GM18499 (cell line): ENCODE data around the gene CHM.
"Not testable (repeated sequence)": the region's sequence is repeated elsewhere in the genome, so short reads cannot be mapped to it uniquely, and the experiment has no call there.

Experiments used
- ATAC-seq: cut with Tn5 transposase; IDR thresholded peaks from one replicate; pipeline ENCODE4 v1.9.1; 2021; ENCODE audit warnings: moderate number of reproducible peaks; ENCODE audit not compliant: insufficient read depth, unreplicated experiment

Gene CHM

DNA sequence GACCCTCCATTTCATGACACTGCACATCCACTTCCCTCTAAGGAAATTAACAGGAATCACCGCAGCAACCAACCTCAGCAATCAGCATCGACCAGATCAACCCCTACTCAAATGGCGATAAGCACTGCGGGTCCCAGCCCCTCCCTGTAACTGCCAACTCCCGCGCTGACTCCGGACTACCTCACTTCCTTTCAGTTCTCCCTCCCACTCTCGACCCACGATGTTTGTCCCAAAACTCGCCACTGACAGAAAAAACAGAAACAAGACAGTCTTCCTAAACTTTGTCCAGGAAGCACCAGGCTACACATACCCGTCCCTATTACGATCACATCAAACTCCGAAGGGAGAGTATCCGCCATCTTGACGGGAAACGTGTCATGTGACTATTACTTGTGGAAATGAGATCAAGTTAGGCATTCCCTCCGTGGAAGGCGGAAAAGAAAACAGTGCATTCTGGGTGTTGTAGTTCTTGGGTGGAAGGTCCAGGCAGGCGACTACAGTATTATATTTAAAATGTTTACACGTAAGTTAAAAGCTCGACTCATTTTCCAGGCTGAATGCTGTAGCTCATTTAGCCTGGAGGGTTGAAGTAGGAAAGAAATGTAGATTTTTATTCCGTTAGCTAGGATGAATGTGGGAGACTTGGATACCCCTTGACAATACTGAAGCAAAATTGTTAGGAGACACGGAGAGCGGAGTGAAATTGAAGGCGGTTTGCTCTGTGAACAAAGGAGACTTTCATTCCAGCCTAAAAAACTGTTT lies at the start of gene CHM:
Gene CHM (minus strand): TSS at position 385 of the 762 bp plus-strand sequence. CDS start 26 bp downstream, at position 359.
- peak; percentile 98 for ATAC-seq

DNA sequence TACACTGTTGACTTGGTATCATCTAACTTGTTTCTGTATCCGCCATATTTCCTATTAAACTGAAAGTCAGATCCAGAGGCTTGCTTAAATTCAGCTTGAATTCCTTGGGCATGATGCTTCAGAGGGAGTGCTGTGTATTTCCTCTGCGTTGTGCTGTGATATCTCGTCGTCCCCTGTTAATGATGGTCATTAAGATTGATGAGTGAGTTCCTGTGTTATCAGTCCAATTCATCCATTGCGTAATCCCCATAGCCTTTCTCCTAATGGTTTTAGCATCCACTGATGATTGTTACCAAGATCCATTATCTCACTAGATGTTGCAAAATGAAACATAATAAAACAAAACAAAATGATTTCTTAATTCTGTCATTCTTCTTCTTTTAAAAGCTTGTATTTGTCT lies 31.3 kb upstream of the CHM start:
- no peak for ATAC-seq

- ATAC-seq = no peak
Measured at GRCh38 chrX:86066998-86067397, 19.6 kb upstream of the CHM start.

GRCh38 chrX:86061407-86061806 lies 14.0 kb upstream of the CHM start:
- ATAC-seq = no peak

GRCh38 chrX:86051741-86052140 lies 4.4 kb upstream of the CHM start:
- ATAC-seq = no peak

GRCh38 chrX:86047936-86048280 lies 550 bp upstream of the CHM start:
- ATAC-seq = no peak

- no peak for ATAC-seq
Measured at GRCh38 chrX:86044216-86044615, 3.1 kb downstream of the CHM start.

DNA sequence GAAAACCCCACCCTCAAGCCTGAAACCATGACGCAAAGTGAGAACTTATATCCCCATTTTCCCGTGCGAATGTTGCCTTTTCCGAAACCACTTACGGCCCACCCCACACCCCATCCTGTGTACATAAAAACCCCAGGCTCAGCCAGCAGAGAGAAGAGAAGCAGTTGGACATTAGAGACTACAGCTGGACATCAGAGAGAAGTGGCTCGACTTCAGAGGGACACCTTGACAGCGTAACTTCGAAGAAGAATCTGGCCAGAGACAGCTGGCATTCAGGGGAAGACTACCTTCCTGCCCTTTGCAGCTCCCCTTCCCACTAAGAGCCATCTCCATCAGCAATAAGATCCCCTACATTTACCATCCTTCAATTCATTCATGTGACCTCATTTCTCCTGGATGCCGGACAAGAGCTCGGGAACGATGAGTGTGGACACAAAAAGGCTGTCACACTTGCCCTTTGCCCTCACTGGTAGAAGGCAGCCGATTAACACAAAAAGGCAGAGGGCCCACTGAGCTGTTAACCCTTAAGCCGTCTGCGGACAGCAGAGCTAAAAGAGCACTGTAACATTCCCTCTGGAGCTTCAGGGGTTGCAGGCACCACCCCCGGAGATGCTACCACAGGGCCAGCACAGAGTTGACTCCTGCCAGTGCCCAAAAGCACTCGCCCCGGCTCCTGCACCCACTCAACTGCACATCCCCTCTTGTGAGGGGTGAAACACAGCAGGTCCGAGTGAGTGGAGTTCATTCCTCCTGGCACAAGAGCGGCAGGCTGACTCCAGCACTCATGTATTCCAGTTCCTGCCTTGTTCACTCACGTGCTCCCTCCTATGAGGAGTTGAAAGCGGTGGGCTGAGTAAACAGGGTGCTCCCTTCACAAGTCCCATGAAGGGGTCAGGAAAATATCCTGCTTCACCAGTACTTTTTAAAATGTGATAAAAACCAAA lies 7.5 kb downstream of the CHM start:
- no peak for ATAC-seq

- ATAC-seq = no peak
Measured at GRCh38 chrX:86033385-86033784, 14.0 kb downstream of the CHM start.

DNA sequence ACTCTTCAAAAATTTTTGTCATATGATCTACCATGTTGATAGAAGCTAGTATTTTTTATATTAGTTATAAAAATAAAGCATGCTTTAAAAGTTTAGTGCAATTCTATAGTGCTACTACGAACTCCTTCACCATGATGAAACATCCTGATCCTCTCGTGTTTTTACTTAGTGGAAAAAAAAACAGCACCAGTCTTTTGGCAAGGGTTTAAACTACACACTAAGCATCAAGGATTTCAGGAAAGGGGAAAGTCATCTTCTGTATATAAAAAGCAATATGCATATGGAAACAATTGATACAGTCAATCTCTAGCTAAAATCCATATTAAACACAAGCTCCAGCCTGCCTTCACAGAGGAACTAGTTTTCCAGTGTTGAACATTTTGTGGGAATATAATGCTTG lies 18.7 kb downstream of the CHM start:
- no peak for ATAC-seq

DNA sequence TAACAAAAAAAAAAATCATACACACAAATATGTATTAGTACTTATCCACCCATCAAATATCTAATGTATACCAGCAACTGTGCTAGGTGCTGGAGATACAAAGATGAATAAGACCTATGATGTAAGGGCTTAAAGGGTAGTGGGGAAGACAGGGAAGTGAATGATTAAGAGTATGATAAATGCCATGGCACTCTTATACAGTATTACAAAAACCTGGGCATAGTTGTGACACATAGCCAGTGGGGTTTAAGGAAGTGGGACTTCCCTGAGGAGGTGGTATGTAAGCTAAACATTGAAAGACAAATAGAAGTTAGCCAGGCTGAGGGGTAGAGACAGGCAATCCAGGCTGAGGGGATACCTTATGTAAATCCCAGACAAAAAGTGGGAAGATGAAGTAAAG lies 23.5 kb downstream of the CHM start:
- ATAC-seq = no peak

GRCh38 chrX:86021652-86022289 lies 25.6 kb downstream of the CHM start:
- ATAC-seq = no peak

DNA sequence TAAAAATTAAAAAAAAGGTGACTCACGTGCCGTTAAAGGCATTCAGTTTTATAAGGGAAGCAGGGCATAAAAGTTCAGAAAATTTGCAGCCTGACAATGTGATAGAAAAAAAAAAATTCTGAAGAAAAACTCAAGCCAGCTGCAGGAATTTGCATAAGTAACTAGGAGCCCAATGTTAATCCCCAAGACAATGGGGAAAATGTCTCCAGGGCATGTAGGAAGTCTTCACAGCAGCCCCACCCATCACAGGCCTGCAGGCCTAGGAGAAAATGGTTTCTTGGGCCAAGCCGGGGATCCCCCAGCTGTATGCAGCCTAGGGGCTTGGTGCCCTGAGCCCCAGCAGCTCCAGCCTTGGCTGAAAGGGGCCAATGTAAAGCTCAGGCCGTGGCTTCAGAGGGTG lies 31.2 kb downstream of the CHM start:
- no peak for ATAC-seq

GRCh38 chrX:86014959-86015358 lies 32.4 kb downstream of the CHM start:
- not testable (repeated sequence) for ATAC-seq

- ATAC-seq = no peak
Measured at GRCh38 chrX:86014421-86014820, 32.9 kb downstream of the CHM start.

GRCh38 chrX:86013792-86014191 lies 33.6 kb downstream of the CHM start:
- ATAC-seq = no peak

DNA sequence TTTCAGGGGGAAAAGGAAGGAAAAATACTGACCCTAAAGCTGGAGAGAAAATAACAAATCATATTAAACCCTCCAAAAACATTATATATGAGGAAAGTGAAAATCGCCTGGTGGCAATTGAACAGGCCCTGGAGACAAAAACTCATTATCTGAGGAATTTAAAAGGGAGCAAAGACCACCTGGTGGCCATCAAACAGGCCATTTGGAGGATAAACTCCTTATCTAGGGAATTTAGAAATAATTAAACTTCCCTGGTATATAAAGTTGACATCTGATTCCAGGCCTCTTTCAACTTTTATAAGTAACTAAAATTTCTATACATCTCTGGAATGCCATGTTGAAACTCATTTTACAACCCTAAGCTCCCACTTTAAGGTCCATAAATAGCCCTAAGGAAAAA lies 35.2 kb downstream of the CHM start:
- no peak for ATAC-seq

DNA sequence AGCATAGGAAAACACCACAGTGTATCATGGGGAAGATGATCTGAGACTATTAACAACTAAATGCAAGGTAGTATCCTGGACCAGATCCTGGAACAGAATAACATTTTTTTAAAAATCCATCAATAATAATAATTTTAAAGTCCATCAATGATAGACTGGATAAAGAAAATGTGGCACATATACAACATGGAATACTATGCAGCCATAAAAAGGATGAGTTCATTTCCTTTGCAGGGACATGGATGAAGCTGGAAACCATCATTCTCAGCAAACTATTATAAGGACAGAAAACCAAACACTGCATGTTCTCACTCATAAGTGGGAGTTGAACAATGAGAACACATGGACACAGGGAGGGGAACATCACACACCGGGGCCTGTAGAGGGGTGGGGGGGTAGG lies 37.6 kb downstream of the CHM start:
- not testable (repeated sequence) for ATAC-seq

GRCh38 chrX:86007891-86008290 lies 39.5 kb downstream of the CHM start:
- ATAC-seq = not testable (repeated sequence)

GRCh38 chrX:86002076-86002896 lies 45.1 kb downstream of the CHM start:
- no peak for ATAC-seq
